ENCODE measurements around the gene IFT52. TPM values are rescaled to one million over a fixed set of nuclear protein-coding genes. Genes with fewer than 3 reads are reported as not detected.

Gene IFT52, protein sequence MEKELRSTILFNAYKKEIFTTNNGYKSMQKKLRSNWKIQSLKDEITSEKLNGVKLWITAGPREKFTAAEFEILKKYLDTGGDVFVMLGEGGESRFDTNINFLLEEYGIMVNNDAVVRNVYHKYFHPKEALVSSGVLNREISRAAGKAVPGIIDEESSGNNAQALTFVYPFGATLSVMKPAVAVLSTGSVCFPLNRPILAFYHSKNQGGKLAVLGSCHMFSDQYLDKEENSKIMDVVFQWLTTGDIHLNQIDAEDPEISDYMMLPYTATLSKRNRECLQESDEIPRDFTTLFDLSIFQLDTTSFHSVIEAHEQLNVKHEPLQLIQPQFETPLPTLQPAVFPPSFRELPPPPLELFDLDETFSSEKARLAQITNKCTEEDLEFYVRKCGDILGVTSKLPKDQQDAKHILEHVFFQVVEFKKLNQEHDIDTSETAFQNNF
- total RNA-seq (2021; fragmentation: NEBNext Ultra II Directional; extraction: Animal tissue kit (Norgen Biotek cat#: 25700)), result 10 to 100 TPM; 29.1 to 37.9 (median 35.2) TPM
- long read RNA-seq, transcript IFT52-202 (14 exons, 1,599 nt), result minor isoform, 23 of 54 reads
- long read RNA-seq, transcript IFT52-201 (14 exons, 1,757 nt), result major isoform, 24 of 54 reads
- long read RNA-seq, partial matches to known transcripts, result 3 of 54 reads
- long read RNA-seq, other reads (novel, unspliced or antisense), result 4 of 54 reads

DNA sequence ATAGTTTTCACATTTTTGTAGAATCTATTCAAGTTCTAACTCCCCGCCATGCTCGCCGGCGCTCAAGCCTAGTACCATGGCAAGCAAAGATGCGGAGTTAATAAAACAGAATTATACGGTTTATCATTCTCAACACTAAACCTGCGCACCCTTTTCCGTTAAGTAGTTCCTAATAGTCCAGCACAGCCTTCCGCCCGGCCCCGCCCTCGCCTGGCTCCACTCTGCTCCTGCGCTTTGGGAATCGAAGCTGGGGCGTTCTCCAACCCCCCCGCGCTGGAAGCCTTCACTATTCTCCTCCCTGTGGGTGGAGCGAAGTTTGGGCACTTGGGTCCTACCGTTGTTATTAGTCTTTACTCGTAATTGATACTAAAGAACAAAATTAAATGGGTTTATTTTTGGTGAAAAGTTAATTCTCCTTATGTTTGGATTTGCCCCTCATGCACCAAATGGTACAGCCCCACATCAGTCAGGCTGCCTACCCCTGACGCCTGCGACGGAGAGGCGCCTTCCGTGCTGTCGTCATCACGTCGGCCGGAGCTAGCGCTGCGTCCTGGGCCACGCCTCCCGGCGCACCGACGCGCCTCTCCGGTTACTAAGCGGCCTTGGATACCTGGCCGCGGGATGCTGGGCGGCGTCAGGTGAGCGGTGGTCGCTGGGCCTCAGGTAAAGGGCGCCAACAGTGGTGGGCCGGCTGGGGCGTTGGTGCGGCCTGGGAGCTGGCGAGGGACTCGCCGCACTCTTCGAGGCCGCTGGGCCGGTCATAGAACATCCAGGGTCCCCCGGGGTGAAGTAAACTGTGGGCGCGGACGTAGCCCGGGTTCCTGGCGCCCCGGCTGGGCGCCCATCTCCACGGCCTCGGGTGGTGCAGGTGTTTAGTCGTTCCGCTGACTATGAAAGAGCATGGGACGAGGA lies at the start of gene IFT52:
IFT52 (plus strand) TSS at position 546 of the 912 bp plus-strand sequence. CDS start 3,762 bp downstream, outside the sequence.
- Mint-ChIP-seq H3K4me1 (ENCODE audit: low read depth) (peaks cover 24% of the 10 kb centered on the region), H3K27ac (peak within 1 kb of the TSS; percentile 98)
- DNase-seq, result peak; percentile 84

DNA sequence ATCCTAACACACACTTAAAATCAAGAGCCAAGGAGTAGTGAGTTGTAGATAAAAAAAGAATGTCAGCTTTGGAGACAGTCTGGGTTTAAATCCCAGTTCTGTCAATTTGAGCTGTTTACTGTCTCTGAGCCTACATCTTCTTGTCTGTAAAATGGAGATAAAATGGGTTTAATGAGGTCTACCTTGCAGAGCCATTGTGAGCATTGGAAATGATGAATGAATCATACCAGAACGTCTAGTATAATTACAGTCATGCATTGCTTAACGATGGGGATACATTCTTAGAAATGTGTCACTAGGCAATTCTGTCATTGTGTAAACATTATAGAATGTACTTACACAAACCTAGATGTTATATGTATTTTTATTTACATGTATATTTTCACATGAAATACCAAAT lies 49.5 kb upstream of the IFT52 start:
- no peak overlapping the region for H3K4me3 Mint-ChIP-seq
- H3K27ac Mint-ChIP-seq, result 0 out of 2 replicates have a peak overlapping the region, but pooled peaks have one; percentile 3
- TF ChIP-seq, protein P1, sequence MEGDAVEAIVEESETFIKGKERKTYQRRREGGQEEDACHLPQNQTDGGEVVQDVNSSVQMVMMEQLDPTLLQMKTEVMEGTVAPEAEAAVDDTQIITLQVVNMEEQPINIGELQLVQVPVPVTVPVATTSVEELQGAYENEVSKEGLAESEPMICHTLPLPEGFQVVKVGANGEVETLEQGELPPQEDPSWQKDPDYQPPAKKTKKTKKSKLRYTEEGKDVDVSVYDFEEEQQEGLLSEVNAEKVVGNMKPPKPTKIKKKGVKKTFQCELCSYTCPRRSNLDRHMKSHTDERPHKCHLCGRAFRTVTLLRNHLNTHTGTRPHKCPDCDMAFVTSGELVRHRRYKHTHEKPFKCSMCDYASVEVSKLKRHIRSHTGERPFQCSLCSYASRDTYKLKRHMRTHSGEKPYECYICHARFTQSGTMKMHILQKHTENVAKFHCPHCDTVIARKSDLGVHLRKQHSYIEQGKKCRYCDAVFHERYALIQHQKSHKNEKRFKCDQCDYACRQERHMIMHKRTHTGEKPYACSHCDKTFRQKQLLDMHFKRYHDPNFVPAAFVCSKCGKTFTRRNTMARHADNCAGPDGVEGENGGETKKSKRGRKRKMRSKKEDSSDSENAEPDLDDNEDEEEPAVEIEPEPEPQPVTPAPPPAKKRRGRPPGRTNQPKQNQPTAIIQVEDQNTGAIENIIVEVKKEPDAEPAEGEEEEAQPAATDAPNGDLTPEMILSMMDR (IDR thresholded peaks at IDR 0.05), result no peak
- H3K27me3 Mint-ChIP-seq (ENCODE audit: insufficient read depth), result peaks cover 23% of the 10 kb centered on the region
- peaks cover 15% of the 10 kb centered on the region for H3K36me3 Mint-ChIP-seq (ENCODE audit: low read depth)
- peak; percentile 82 for DNase-seq
- H3K4me1 Mint-ChIP-seq (ENCODE audit: low read depth), result peaks cover 39% of the 10 kb centered on the region
- no peaks in the 10 kb centered on the region for H3K9me3 Mint-ChIP-seq

More for the DNA sequence above, at the start of gene IFT52:
- TF ChIP-seq, protein P1 (IDR thresholded peaks at IDR 0.05), result no peak
- Mint-ChIP-seq H3K9me3 (no peaks in the 10 kb centered on the region), H3K27me3 (ENCODE audit: insufficient read depth) (peaks cover 4% of the 10 kb centered on the region), H3K36me3 (ENCODE audit: low read depth) (no peaks in the 10 kb centered on the region), H3K4me3 (peak within 1 kb of the TSS; percentile 95)

DNA sequence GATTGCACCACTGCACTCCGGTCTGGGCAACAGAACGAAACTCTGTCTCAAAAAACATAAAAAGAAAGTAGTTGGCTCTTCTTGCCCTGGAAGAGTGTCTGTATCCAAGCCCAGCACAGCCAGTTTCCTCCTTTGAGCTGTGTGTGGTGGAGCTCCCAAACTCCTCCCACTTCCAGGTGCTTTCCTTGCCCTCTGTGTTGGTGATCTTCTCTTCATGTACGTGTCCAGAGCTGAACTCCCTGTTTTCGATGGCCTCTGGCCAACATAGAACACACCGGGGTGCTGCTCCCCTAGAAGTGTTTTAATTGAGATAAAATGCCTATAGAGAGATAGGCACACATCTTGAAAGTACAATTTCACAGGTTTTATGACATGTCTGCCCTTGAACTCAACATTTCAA lies 48.6 kb upstream of the IFT52 start:
- peaks cover 1% of the 10 kb centered on the region for H3K9me3 Mint-ChIP-seq
- DNase-seq, result no peak
- peaks cover 16% of the 10 kb centered on the region for H3K36me3 Mint-ChIP-seq (ENCODE audit: low read depth)
- H3K4me1 Mint-ChIP-seq (ENCODE audit: low read depth), result peaks cover 31% of the 10 kb centered on the region
- TF ChIP-seq, protein P1 (IDR thresholded peaks at IDR 0.05), result no peak
- H3K27me3 Mint-ChIP-seq (ENCODE audit: insufficient read depth), result peaks cover 23% of the 10 kb centered on the region
- no peak overlapping the region for H3K27ac Mint-ChIP-seq
- no peak overlapping the region for H3K4me3 Mint-ChIP-seq

DNA sequence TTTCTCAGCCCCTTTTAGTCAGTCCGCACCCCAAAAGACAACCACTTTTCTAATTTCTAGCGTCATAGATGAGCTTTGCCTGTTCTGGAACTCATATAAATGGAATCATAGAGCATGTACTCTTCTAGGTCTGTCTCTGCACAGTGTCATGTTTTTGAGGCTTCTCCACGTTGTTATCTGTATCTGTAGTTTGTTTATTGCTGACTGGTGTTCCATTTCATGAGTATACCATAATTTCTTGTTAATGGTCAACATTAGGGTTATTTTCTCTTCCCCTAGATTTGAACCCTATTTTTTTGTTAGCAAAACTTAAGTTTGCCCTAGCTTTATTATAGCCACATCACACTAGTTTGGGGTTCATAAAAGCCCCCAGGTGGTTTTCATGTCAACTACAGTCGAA lies 48.1 kb upstream of the IFT52 start:
- H3K4me3 Mint-ChIP-seq, result no peak overlapping the region

More for the DNA sequence above, 48.1 kb upstream of the IFT52 start:
- peaks cover 23% of the 10 kb centered on the region for H3K27me3 Mint-ChIP-seq (ENCODE audit: insufficient read depth)
- no peak overlapping the region for H3K27ac Mint-ChIP-seq
- peaks cover 29% of the 10 kb centered on the region for H3K4me1 Mint-ChIP-seq (ENCODE audit: low read depth)
- peaks cover 7% of the 10 kb centered on the region for H3K9me3 Mint-ChIP-seq
- peaks cover 21% of the 10 kb centered on the region for H3K36me3 Mint-ChIP-seq (ENCODE audit: low read depth)
- no peak for DNase-seq
- TF ChIP-seq, protein P1 (IDR thresholded peaks at IDR 0.05), result no peak

Data from HFFc6 (cell line).